IMR-90 (cell line): ENCODE measurements around the gene KRT27.

Source experiments
- BHLHE40 ChIP-seq: fragments of 150-350 bp; IDR thresholded peaks from 2 replicates; pipeline ENCODE4 v1.6.1; 2016; ENCODE audit warnings: mild to moderate bottlenecking, low read depth, low read length
- MAFK ChIP-seq: IDR thresholded peaks from 2 replicates; pipeline ENCODE4 v1.6.1; 2012; ENCODE audit warnings: low read depth, low read length, improper control_type of control experiment
- POLR2A ChIP-seq: IDR thresholded peaks from 2 replicates; pipeline ENCODE4 v1.6.1; 2012; ENCODE audit warnings: mild to moderate bottlenecking, low read depth, low read length
- SMC3 ChIP-seq: fragments of 150-350 bp; IDR thresholded peaks from 2 replicates; pipeline ENCODE4 v1.6.1; 2016; ENCODE audit warnings: low read depth, mild to moderate bottlenecking, antibody characterized with exemption, low read length, moderate library complexity
- TF ChIP-seq, protein P1 (sequence below): conservative IDR thresholded peaks from 2 replicates; pipeline ENCODE4 v1.5.1; 2012; ENCODE audit warnings: mild to moderate bottlenecking, low read depth, low read length, improper control_type of control experiment

GRCh38 chr17:40812639-40813038, 30.3 kb upstream of the KRT27 start:
- TF ChIP-seq, protein P1, sequence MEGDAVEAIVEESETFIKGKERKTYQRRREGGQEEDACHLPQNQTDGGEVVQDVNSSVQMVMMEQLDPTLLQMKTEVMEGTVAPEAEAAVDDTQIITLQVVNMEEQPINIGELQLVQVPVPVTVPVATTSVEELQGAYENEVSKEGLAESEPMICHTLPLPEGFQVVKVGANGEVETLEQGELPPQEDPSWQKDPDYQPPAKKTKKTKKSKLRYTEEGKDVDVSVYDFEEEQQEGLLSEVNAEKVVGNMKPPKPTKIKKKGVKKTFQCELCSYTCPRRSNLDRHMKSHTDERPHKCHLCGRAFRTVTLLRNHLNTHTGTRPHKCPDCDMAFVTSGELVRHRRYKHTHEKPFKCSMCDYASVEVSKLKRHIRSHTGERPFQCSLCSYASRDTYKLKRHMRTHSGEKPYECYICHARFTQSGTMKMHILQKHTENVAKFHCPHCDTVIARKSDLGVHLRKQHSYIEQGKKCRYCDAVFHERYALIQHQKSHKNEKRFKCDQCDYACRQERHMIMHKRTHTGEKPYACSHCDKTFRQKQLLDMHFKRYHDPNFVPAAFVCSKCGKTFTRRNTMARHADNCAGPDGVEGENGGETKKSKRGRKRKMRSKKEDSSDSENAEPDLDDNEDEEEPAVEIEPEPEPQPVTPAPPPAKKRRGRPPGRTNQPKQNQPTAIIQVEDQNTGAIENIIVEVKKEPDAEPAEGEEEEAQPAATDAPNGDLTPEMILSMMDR: no peak
- no peak for TF ChIP-seq POLR2A
- TF ChIP-seq SMC3: no peak
- TF ChIP-seq MAFK: 0 out of 2 replicates have a peak, but pooled peaks have one; percentile 6
- TF ChIP-seq BHLHE40: no peak
